ENCODE measurements around the gene MICAL3.

Gene MICAL3

DNA sequence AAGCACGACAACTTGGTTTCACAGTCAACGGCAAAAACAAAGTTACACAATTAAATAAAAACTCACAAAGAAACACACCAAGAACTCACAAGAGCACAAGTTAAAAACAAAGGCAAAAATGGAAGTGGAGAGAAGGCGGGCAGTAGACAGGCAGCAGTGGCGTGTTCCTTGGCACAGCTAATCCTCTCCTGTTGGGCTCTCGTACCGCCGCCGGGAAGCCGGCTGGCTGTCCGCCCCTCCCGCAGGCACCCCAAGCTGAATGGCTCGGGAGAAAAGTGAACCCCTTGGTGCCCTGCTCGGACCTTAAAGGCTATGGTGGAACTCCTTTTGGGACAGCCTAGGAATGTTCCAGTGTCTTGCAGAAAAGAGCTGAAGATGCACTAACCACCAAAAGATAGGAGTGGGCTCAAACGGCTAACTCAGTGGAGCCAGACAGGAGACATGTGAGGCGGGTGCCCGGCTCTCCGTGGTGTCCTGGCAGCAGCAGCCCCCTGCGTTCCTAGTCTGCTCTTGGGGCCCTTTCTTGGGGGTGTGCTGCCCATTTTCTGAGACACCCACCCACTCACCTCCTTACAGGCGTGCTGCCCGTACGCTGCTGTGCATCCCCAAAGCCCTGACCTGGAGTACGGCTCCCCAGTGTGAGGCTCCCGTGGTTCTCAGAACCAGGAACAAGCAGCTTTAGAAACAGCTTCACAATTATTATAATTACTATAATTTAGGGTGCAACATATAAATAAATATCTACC is 164.0 kb downstream of the MICAL3 start:
- no peak for DNase-seq

DNA sequence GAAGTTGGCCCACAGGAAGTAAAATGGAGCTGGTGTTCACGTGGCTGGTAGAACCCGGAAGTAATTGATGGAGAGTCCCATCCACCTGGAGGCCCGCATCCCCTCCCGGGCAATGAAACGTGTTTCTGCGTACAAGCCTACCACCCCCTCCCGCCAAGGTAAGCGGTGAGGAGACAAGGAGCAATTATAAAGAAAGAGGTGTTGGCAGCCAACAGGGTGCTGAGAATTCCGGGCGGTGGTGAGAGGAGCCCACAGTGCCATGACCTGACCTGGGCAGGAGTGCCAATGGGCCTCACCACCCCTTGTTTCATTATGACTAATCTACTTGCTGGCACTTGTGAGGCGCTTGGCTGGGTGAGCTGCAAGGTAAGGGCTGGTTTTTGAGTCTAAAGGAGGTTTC is 166.3 kb downstream of the MICAL3 start:
- DNase-seq = no peak

DNA sequence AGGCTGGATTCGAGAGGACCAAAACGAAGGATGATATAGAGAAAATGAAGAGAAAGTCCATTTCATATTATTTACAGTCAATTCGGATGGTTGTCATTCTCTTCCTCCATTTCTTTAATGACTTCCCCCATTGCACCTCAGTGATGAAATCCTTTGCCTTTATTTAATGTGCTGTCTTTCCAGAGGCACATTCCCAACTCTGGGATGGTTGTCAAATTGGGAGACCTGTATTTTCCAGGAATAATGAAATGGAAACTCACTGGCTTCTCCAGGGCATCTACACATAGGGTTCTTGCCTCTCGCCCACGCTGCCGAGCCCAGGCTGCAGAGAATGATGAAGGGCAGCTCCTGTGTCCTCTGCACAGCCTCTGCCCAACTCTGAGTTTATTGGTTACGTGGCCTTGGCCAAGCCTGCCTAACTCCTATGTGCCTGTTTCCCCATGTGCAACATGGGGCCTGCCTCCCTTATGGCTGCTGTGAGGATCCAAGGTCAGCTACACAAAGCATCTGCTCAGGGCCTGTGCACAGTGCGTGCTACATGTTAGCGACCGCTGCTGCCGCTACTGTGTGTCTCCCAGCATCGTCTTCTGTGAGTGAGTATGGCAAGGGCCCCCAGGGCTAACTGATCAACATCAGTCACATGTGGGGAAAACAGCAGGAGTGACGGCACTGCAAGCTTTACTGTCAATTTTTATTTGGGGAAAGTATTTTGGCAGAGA is 168.6 kb downstream of the MICAL3 start:
- no peak for DNase-seq

DNA sequence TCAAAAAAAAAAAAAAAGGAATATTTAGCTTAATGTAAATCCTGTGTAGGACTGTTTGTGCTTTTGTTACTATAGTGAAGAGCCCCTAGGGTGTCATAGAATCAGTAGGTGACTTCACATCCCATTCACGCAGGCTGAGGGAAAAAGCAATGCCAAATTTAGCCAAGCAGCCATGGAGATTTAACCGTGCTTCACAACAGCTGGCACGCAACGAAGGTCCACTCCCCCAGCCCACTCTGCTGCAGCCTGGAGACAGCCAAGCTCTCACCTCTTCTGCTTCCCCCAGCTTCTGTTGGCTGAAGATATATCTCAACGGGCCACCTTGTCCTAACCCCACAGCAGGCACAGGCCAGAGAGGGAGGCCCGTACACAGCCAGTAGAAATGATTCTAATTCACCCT is 171.3 kb downstream of the MICAL3 start:
- no peak for DNase-seq

DNA sequence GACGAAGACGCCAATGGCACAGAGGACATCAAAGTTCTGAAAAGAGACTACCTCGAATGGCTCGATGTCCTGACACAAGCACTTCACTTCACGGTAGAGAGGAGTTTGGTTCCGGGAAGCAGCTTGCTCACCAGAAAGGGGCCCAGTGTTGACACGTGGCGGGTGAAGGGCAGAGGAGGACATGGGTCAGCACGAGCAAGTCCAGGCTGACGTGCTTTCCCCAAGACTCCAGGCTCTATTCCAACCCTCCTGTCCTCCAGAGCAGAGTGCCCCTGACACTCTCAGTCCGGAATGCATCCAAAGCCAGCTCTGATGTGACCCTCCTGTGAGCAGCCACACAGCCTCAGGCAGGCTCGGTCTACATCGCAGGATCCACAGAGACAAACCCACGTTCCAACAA is 172.6 kb downstream of the MICAL3 start:
- no peak for DNase-seq

DNA sequence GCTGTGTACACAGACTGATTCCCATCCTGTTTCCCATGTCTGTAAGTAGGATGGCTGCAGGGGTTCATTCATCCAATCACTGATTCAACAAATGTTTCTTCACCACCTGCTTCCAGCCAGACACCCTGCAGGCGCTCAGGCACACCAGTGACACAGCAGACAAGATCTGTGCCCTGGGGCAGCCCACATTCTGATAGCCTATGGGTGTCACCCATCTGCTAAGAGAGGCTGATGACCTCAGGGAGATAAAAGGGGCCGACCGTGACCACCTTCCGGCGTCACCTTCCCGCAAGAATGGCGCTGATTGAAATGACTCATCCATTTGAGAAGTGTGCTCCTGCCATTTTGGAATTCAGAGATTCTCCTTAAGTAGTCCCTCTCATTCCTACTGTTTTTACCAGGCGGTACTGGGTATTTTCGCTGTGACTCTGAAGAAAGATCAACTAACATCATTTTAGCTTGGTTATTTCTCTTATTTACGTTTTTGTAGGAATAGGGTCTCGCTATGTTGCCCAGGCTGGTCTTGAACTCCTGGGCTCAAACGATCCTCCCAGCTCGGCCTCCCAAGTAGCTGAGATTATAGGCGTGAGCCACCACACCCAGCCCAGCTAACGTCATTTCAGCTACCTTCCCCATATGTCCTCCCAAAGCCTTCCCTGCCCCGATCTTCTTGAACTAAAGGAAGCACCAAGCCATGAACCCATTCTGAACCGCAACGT is 176.8 kb downstream of the MICAL3 start:
- no peak for DNase-seq

DNA sequence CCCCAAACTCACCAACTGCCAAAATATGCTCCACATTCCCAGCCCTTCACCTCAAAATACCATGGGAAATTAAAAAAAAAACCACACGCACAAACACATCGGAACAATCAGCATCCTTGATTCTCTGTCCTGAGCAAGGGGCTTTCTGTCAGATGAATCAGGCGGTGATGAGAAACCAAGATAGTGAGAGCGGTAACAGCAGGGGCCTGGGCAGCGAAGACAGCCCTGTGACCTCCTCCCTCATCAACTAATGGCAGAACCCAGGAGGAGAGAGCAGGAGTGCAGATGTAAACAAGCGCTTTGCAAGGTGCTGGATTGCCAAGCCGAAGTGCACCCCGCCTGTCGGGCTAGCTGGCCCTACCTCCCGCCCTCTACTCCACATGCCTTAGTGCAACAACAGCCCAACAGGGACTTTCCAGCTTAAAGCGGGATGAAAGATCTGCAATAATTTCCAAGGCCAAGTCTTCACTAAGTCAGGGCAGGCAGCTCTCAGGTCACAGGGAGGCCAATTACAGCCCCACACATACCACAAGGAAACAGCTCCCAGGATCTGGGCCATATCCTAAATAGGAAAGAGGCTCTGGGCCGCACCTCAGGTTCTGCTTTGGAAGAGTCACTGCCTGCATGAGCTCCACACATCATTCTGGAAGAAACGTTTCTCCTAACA is 177.9 kb downstream of the MICAL3 start:
- no peak for DNase-seq

DNA sequence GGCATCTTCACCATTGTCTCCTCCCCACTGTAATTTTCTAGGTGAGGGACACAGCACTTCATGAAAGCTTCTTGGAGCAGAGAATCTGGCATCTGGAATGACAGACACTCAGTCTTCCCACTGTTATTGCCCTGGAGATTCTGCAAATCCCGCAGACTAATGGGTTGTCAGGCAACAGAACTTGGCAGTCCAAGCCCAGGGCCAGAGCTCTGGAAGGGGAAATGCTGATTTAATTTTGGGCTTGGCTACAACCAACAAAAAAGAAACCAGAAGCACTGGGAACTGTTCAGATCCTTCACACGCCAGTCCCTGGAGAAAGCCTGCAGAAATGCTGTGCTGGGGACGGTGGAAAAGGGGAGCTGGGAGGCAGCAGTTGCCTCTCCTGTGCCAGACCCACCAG is 178.6 kb downstream of the MICAL3 start:
- no peak for DNase-seq

DNA sequence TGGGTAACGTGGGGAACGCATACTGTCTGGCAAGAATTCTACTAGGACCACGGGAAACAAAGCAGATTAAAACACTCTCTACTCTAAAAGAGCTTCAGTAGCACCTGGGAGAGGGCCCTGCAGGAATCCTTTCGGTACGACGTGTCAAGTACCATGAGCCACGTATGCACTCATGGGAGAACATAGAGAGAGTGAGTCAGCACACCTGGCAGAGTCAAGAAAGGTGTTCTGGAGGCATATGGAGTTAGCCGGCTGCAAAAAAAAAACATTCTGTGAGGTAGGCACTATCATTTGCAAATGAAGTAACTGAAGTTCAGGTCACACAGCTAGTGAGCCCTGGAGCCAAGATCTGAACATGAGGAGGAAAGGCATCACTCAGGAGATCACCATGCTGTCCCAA is 179.0 kb downstream of the MICAL3 start:
- DNase-seq = no peak

DNA sequence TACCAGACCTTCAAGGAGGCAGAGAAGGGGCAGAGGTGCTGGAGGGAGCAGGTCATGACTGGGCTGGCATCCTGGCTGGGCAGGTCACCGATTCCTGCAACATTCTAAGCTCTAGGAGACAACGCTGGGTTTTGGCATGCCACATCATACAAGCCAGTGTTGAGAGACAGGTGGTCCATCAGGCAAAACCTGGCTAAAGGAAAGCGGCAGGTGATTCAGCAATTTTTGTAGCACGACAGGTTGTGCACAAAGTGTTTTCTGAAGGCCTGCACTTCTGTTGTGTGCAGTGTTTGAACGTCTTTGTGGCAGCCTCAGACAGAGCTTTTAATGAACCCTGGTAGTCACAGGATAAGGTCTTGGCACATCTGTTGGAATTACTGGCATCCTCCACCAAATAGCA is 180.2 kb downstream of the MICAL3 start:
- DNase-seq = no peak

DNA sequence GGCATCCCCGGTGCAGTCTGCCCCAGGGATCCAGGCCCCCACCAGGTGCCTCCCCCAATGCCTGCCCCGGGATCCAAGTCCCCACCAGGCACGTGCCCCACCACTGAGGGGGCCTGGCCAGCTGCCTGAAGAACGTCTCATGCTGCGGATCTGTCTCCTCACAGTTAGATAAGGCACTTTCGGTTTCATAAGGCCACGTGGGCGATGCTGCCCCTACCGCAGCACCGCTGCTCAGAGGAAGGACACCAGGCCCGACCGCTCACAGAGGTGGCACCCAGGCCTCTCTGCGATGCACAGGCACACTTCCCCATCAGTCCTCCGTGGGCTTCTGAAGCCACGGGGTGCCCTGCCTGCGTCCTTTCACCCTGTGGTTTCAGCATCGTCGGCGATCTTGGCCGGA is 182.0 kb downstream of the MICAL3 start:
- no peak for DNase-seq

DNA sequence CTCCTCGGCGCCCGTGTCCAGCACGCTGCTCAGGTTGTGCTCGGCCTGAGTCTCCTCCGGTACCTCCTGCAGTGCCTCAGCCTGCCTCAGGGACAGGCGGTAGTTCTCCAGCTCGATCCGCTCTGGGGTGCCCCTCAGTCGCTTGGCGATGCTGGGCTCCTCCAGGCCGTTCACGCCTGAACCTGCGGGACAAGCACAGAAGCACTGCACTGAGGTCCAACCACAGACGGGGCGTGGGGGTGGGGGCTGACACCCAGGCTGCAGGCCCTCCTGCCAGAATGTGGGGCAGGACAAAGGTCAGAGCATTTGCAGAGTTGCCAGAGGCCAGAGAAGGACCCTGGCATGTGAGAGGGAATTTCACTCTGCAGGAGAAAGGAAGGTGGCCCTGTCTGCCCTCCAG is 182.5 kb downstream of the MICAL3 start:
- no peak for DNase-seq

DNA sequence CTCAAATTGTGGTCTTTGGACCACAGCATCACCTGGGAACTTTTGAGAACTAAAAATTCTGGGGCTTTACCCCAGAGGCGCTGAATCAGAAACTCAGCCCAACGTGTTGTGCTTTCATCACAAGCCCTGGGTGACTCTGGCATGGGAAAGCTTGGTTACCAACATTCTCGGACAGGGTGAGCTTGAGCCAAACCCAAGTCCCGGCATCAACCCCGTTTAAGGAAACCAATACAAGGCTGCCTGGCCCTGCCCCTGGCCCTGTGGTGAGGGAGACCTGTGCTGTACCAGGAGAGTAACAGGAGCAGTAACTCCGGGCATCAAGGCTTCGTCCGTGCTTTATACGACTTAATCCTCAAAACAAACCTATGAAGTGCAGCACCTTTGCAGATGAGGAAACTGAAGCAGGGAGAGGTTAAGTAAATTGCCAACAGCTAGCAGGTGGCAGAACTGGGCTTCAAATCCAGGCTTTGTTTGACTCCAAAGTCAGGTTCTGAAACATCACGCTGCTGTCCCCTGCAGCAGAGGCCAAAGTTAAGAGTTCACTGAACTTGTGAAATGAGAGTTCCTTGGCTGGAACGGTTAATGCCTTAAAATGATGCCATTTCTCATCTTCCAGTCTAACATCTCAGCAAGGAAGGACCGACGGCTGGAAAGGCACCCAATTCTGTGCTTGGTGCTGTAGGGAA is 186.0 kb downstream of the MICAL3 start:
- DNase-seq = no peak

DNA sequence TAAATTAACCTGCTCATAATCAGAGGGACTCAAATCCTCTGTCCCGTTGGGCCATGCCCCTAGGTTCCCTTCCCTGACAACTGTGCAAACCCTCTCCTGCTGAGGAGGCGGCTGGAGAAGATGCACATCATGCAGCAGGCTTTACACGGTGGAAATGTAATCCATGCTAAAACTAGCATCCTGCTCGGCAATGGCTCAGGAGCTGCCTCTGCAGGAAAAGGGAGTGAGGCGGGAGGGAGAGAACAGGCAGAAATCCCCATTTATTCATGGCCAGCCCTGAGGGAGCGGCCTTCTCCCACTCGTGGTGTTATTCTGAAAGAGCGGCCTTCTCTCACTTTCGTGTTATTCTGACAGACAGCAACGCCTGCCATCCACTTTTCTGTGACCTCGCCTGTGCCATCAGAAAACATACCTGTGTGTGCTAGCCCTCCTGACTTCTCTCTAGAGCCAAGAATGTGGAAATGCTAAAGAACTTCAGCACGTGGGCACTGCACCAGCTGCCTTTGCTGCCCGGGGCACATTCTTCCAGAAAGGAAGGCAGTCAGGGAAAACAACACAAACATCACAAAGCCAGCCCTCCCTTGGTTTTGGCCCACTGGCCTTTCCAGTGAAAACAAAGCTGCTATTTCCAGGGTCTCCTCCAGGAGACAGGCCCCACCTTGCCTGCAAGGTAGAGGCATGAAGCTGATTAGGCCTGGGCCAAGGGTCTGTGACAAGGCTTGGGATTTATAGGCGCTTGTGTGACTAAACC is 187.2 kb downstream of the MICAL3 start:
- no peak for DNase-seq

DNA sequence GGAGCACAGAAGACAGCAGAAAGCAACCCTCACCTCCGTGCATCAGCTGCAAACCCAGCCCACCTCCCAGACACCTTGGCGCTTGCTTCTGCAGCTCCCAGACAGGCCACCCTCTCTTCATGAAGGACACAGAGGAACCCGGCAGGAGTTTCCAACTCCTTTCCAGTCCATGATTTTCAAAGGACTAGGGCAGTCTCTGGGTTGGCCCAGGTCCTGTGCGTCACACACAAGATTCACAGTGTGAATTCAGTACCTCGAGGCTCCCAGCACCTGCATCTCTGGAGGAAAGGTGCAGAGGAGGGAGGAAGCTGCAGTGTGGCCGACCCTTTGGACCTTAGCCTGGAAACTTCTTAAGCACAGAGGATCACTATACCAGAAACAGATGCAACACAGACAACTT is 189.1 kb downstream of the MICAL3 start:
- DNase-seq = no peak

DNA sequence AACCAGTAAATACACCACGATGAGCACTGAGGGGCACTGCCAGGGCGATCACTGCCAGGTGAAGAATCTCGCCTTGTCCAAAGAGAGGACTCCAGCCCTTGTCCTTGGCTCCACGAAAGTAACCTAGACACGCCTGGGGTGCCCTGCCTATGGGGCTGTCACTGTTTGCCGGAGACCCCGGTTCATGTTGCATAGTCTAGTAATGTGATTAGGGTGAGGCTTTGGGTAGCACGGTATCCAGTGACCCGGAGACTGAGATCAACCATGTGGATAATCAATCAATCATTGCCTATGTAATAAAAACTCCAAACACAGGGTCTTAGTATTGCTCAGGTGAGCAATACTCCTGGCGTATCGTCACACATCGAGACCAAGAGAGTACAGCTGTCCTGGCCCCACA is 190.9 kb downstream of the MICAL3 start:
- no peak for DNase-seq

DNA sequence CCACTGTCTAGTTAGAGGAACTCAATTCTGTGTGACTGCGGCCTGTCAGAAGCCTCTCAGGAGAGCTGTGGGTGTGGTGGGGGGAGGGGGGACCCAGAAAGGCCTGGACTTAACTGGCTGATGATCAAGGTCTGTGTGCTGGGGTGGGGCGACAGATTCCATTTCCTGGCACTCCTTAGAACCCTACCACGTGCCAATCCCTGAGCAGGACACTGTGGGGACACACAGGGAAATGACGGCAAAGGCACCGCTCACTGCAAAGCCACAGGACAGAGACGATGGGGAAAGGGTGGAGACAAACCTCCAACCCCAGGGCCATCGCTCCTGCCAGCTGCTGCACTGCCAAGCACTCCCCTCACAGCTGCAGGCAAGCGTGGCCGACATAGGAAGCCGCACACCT is 191.7 kb downstream of the MICAL3 start:
- DNase-seq = no peak

DNA sequence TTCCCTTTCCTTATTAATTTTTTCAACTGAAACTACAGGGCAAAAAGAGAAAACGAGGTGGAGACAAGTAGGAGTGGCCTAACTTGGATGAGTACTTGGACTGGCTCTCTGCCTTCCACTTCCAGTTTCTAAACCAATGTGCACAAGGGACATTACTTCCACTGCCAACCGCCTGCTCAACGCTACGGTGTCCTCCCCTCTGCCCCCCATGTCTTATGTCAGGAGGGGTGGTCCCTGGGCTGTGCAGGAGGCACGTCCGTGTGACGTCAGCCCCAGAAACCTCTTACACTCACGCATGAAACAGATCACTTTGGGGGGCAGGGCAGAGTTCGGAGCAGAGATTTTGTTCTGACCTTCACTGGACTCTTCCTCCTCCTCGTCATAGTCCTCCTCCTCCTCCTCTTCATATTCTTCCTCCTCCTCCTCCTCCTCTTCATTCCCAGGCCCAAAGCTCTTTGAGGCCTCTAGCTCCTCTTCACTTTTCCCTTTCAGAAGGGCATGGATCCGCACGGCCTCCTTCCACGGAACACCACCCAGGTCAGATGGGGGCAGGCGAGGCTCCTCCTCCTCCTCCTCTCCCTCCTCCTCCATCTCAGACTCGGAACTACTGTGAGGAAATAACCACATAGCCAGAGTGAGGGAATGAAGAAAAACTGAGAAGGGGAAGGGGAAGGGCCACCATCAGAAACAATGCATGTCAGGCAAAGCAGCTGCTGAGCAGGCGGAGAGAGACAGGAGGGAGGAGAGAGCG is 192.7 kb downstream of the MICAL3 start:
- no peak for DNase-seq

DNA sequence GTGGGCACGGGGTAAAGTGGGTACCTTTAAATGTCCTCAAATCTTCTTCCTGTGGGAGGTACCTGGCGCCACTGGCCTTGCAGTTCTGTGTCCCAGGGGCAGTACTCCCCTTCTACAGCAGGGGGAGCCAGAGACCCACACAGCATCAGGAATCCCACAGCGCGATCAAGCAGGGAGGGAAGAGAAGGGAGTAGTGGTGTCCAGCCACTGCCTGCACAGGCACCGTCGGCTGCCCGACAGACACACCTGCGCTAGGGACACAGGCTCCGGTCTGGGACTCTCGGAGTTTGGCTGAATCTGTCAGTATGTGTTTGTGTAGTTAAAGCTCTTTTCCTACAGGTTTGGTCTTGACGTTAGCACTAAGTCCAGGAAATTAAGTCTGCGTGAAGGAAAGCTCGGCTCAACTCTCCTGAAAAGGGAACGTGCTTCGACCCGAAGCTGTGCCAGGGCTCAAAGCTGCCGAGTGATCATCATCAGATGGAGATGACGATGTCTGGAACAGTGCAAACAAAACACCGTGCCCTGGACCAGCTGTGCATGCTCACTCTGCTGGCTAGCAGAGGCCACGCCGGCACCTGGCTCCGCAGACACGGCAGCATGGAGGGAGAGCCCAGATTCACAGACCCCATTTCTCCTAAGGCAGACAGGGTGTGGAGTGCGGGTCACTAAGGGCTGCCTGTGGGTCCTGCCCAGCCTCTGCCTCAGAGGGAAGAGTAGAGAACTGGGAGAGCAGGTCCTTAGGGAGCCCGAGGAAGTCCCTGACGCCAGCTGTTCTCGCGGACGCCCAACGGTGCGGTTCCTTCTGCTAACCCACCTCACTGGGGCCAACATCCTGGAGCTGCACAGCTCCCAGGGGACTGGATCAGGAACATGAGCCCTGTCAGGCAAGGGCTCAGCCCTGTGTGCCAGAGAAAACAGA is 194.1 kb downstream of the MICAL3 start:
- DNase-seq = peak; percentile 56

DNA sequence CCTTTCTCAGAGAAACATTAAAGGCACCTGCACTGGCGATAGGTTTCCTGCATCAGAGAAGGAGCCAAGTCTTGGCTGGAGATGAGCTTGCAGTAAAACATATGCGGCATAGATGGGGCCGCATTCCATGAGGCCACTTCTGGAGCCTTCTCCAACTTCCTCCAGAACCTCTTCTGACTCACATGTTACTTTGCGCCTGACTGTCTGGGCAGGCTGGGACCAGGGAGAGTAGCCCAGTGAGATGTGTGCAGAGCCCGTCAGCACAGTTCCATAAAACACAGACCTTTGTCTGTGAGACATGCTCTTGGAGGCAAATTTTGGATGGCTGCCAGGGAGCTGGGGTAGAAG is 194.7 kb downstream of the MICAL3 start:
- DNase-seq = no peak
